Measurements from ENCODE around the gene ATP10D. TPM values are rescaled to one million over a fixed set of nuclear protein-coding genes. Genes with fewer than 3 reads are reported as not detected.
A peak's percentile ranks its signal among the peaks of the same experiment; 100 is the strongest.

ATP10D gene
- 7.5 TPM for total RNA-seq
- long read RNA-seq, full-length matches to known transcripts, result 2 of 3 reads
- long read RNA-seq, partial matches to known transcripts, result 1 of 3 reads
- long read RNA-seq, other reads (novel, unspliced or antisense), result 0 of 3 reads

GRCh38 chr4:47485047-47485692 is at the start of gene ATP10D:
ATP10D (plus strand) TSS chr4:47485275; CDS start chr4:47512541, 27,266 bp downstream.
- peak; percentile 98 for DNase-seq
- intact Hi-C loops (cut with DNase I), result no loop called here
- ATAC-seq (ENCODE audit: poor library complexity), result peak; percentile 100

DNA sequence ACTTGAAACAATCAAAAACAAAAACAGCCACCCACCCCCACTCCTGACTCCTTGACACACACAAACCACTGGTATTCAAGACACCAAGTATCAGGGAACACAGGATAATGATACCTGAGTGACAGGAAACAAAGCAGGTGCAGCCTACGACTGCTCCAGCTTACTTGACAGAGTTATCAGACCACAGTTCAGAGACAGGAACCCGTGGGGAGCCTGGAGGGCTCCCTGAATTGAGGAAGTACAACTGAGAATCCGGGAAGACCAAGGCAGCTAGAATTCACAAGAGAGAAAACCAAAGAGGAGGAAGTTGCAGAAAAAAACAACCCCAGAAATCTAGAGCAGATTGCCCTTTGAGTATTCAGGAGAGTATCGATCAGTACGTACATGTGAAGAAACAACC is 42.1 kb upstream of the ATP10D start:
- intact Hi-C loops (cut with DNase I), result no loop called here
- DNase-seq, result peak; percentile 35
- no peak for ATAC-seq (ENCODE audit: poor library complexity)

DNA sequence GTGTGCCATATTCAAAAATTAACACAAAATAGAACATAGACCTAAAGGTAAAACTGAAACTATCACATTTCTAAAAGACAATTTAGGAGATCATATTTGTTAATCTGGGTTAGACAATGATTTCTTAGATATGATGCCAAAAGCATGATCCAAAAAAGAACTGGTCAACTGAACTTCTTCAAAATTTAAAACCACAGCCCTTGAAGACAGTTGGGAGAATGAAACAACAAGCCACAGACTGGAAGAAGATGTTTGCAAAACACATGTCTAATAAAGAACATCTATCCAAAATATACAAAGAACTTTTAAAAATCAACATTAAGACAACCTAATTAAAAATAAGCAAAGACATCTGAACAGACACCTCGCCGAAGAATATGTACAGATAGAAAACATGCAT is 41.0 kb upstream of the ATP10D start:
- DNase-seq (no peak), ATAC-seq (ENCODE audit: poor library complexity) (no peak)
- intact Hi-C loops (cut with DNase I), result no loop called here

DNA sequence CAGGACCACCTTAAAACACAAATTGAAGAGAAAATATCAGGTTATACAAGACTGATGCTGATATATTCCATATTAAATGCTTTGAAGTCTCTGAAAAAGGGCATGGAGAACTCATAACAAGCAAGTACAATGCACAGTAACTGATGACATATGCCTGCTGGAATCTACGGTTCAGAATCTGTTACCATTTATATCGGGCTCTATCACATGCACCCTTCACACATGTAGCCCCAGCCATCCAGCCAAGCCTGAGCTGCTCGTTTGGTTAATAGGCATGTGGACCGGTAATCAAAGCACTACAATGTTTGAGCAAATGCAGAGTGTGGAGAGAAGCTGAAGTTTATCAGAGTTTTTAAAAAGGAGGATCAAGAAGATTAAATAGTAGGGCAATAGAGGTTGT is 33.4 kb upstream of the ATP10D start:
- intact Hi-C loops (cut with DNase I), result no loop called here
- DNase-seq, result no peak
- peak; percentile 64 for ATAC-seq (ENCODE audit: poor library complexity)

- intact Hi-C loops (cut with DNase I), result no loop called here
- ATAC-seq (ENCODE audit: poor library complexity), result peak; percentile 26
Observed at GRCh38 chr4:47462799-47463234, 22.3 kb upstream of the ATP10D start.

GRCh38 chr4:47463235-47463956 is 21.7 kb upstream of the ATP10D start, which contains the start of gene COMMD8:
COMMD8 (minus strand) TSS chr4:47463702; CDS start chr4:47463651, 51 bp downstream.
- DNase-seq (peak; percentile 99), ATAC-seq (ENCODE audit: poor library complexity) (peak; percentile 100)
- intact Hi-C loops (cut with DNase I), result no loop called here

More at GRCh38 chr4:47462799-47463234, 22.3 kb upstream of the ATP10D start:
- no peak for DNase-seq

DNA sequence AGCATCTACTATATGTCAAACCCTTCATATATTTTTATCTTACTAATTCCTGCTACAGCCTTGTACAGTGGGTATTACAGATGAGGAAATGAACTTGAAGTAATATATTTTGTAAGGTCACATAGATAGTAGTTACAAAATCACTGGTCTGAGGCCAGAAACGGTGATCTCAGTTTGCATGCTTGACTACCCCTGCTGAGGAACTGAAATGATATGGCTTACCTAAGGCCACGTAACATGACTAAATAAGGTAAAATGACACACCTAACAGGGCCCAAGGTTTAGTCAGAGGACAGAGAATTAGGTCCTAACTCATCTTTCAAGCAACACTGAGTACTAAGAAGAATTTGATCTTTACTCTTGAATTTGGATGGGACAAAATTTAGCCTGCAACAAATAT is 20.1 kb upstream of the ATP10D start:
- intact Hi-C loops (cut with DNase I), result no loop called here
- ATAC-seq (ENCODE audit: poor library complexity) (no peak), DNase-seq (no peak)

GRCh38 chr4:47466056-47466785 is 18.9 kb upstream of the ATP10D start:
- ATAC-seq (ENCODE audit: poor library complexity) (no peak), DNase-seq (no peak)
- intact Hi-C loops (cut with DNase I), result no loop called here

- DNase-seq, result no peak
- ATAC-seq (ENCODE audit: poor library complexity), result no peak
- intact Hi-C loops (cut with DNase I), result no loop called here
Observed at GRCh38 chr4:47468706-47469365, 16.2 kb upstream of the ATP10D start.

DNA sequence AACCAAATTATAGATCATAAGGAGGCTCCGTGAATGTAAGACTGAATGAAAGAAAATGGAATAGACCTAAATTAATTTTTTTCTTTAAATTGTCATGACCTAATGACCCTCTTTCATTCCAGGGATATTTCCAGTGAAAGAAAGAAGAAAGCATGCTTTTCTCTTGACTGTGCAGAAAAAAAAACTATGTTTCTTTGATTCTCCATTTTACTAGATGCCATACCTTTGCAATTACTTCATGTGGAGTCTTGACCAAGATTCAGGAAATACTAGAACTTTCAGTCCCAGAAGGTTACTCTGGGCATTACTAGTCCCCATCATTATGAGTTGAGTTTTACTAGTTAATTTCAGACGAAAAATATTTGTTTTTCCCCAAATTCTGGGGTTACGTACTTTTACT is 15.1 kb upstream of the ATP10D start:
- intact Hi-C loops (cut with DNase I), result no loop called here
- DNase-seq, result no peak
- no peak for ATAC-seq (ENCODE audit: poor library complexity)

DNA sequence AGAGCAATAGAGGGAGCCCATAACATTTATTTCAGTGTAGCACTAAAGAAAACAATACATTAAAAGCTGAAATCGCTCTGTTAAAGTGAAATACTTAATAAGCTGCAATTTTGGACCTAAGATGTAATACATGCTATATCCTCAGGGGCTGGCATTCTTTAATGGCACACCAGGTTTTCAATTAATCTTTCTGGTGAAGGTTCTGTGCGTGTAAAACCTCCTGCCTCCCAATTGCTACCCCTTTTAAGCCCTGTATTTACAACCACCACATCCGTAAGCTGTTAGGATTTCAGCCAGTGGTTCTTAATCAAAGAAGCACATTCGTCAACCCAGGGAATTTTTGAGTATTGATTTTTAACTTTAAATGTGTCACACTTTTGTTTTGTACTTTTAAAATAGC is 14.0 kb upstream of the ATP10D start:
- intact Hi-C loops (cut with DNase I), result no loop called here
- DNase-seq (no peak), ATAC-seq (ENCODE audit: poor library complexity) (no peak)

DNA sequence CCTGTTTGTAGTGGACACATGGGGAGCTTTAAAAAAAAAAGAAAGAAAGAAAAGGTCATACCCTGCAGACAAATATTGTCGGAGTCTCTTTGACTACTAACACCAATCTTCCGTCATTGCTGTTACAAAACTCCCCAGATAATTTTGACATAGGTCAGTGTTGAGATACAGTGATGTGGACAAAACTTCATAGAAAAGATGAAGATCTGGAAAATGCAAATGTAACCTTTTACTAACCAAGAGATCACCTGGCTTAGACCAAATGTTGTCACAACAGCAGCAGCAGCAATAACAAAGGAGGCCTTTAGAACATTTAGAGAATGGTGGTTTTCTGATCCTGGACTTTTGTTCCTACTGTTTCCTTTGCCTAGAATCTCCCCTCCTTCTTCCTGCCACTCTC is 13.5 kb upstream of the ATP10D start:
- ATAC-seq (ENCODE audit: poor library complexity), result no peak
- intact Hi-C loops (cut with DNase I), result no loop called here
- DNase-seq, result no peak

DNA sequence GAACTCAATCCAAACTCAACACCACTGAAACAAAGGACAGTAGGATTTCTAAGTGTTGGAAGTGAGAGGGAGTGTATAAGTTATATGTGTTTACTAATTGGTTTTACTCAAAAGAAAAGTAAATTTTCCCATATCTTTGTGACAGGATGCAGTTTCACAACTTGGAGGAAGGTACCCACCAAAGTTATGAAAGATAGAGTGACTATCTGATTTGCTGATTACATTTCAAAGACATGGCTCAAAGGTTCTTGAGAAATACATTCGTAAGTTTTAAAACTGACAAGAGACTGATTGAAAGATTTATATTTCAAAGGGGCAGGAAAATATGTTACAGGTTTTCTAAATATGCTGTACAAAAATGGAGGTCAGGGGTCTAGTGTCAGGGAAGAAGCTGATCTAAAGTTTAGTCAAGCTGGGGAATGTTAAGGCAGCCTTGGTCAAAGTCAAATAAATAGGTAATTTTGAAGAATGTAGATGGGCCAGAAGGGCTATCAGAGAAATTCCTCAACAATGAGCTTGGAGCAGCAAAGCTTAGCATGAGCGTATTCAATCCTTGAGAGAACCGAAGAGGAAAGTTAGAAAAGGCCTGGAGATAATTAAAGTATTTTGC is 11.8 kb upstream of the ATP10D start:
- intact Hi-C loops (cut with DNase I), result no loop called here
- no peak for ATAC-seq (ENCODE audit: poor library complexity)
- no peak for DNase-seq

- DNase-seq (no peak), ATAC-seq (ENCODE audit: poor library complexity) (no peak)
- intact Hi-C loops (cut with DNase I), result no loop called here
Observed at GRCh38 chr4:47474799-47475198, 10.3 kb upstream of the ATP10D start.

GRCh38 chr4:47475411-47475810 is 9.7 kb upstream of the ATP10D start:
- intact Hi-C loops (cut with DNase I), result no loop called here
- no peak for DNase-seq
- no peak for ATAC-seq (ENCODE audit: poor library complexity)

DNA sequence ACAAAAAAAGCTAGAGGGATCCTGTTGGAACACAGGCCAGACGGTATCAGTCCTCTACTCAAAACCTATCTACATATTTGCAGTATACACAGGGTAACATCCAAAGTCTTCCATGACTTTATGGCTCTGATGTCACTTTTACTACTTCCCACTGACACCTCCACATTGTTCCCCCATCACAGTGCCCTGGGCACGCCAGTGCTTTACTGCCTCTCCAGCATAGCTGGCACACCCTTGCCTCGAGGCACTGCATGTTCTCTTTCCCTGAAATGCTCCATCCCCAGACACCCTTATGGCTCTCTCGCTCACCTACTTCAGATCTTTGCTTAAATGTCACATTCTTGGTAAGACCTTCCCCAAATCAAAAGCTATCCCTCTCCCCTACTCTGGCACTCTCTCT is 6.3 kb upstream of the ATP10D start:
- DNase-seq (no peak), ATAC-seq (ENCODE audit: poor library complexity) (no peak)
- intact Hi-C loops (cut with DNase I), result no loop called here

GRCh38 chr4:47482326-47482725 is 2.7 kb upstream of the ATP10D start:
- intact Hi-C loops (cut with DNase I), result no loop called here
- ATAC-seq (ENCODE audit: poor library complexity), result no peak
- no peak for DNase-seq

- DNase-seq (no peak), ATAC-seq (ENCODE audit: poor library complexity) (no peak)
- intact Hi-C loops (cut with DNase I), result no loop called here
Observed at GRCh38 chr4:47483745-47484144, 1.3 kb upstream of the ATP10D start.

- no peak for ATAC-seq (ENCODE audit: poor library complexity)
- no peak for DNase-seq
- intact Hi-C loops (cut with DNase I), result no loop called here
Observed at GRCh38 chr4:47484168-47484567, 907 bp upstream of the ATP10D start.

Measured in Right ventricle myocardium superior (tissue), 1 donor.